GM12891 (cell line): ENCODE data around the gene SDK1.

Source experiments
- POLR2A ChIP-seq: IDR thresholded peaks from 2 replicates; pipeline ENCODE4 v1.6.1; 2011; ENCODE audit warnings: low read depth, low read length, control low read depth
- POLR2AphosphoS5 ChIP-seq: IDR thresholded peaks from 2 replicates; pipeline ENCODE4 v1.6.1; 2011; ENCODE audit warnings: low read depth, low read length, control low read depth
- POU2F2 ChIP-seq: IDR thresholded peaks from 2 replicates; pipeline ENCODE4 v1.6.1; 2011; ENCODE audit warnings: low read depth, mild to moderate bottlenecking, control low read depth, low read length, moderate library complexity
- SPI1 ChIP-seq: IDR thresholded peaks from 2 replicates; pipeline ENCODE4 v1.6.1; 2011; ENCODE audit warnings: low read depth, low read length, control low read depth
- TAF1 ChIP-seq: IDR thresholded peaks from 2 replicates; pipeline ENCODE4 v1.6.1; 2011; ENCODE audit warnings: low read depth, low read length, control low read depth

DNA sequence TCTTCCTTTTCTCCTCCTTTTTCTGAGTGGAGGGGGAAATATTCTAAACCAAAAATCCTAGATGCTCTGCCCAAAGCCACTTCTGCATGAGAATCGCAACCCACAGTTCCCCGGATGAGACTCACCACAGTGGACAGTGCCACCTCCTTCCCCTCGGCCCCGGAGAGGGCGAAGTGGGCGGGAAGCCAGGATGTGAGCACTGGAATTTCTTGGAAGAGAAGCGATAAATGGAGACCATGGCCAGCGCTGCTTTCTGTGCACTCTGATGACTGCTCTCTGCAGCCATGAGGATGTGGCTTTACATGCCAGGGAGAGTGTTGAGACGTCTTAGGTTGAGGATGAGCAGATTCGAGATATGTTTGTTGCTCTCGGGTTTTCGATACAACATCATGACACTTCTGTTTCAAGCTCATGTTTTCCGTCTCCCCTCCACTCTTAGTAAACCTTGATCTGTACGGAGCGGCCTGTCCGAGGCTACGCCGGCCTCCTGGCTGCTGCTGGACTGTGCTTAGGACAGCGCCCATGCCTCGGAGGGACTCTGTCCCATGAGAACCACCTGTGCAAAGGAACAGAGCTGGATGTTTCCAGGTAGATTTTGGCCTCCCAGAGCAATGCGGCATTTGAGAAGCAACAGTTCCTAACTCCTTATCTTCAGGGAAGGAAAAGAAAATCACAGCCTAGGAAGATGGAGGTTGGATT, 966.4 kb downstream of the SDK1 start:
- TF ChIP-seq POLR2A = no peak
- no peak for TF ChIP-seq POLR2AphosphoS5
- TF ChIP-seq POU2F2 = no peak
- TF ChIP-seq TAF1 = no peak
- TF ChIP-seq SPI1 = no peak
